SK-N-SH treated with all-trans-retinoic acid at 6 μM for 48 hours (cell line): ENCODE data around the gene TMUB1.

ENCODE experiments used
- ARNTL ChIP-seq: fragments of 450-650 bp; formaldehyde crosslinking; IDR thresholded peaks from 2 replicates; pipeline ENCODE4 v1.5.0; 2020; ENCODE audit warnings: low read depth, mild to moderate bottlenecking, moderate library complexity, borderline replicate concordance
- ESRRG ChIP-seq: fragments of 250-450 bp; sonication (Bioruptor Pico); IDR thresholded peaks from 2 replicates; pipeline ENCODE4 v1.6.1; 2021; ENCODE audit warnings: mild to moderate bottlenecking
- ISL1 ChIP-seq: fragments of 250-450 bp; sonication (Bioruptor Pico); IDR thresholded peaks from 2 replicates; pipeline ENCODE4 v2.1.2; 2022; ENCODE audit warnings: mild to moderate bottlenecking, moderate library complexity
- PATZ1 ChIP-seq: fragments of 250-450 bp; sonication (Bioruptor Pico); IDR thresholded peaks from 2 replicates; pipeline ENCODE4 v1.8.0; 2020; ENCODE audit warnings: mild to moderate bottlenecking, moderate library complexity, borderline replicate concordance
- PPARA ChIP-seq: fragments of 250-450 bp; sonication (Bioruptor Pico); IDR thresholded peaks from 2 replicates; pipeline ENCODE4 v1.5.0; 2020; ENCODE audit warnings: mild to moderate bottlenecking, borderline replicate concordance
- RARB ChIP-seq: fragments of 250-450 bp; sonication (Bioruptor Pico); IDR thresholded peaks from 2 replicates; pipeline ENCODE4 v1.8.0; 2021; ENCODE audit warnings: mild to moderate bottlenecking, moderate library complexity
- ZFP3 ChIP-seq: fragments of 250-450 bp; sonication (Bioruptor Pico); IDR thresholded peaks from 2 replicates; pipeline ENCODE4 v1.5.0; 2020; ENCODE audit warnings: mild to moderate bottlenecking, moderate library complexity
- ZNF70 ChIP-seq: fragments of 450-650 bp; formaldehyde crosslinking; IDR thresholded peaks from 2 replicates; pipeline ENCODE4 v1.5.0; 2020; ENCODE audit warnings: mild to moderate bottlenecking, moderate library complexity

- no peak for TF ChIP-seq ZNF70 (CRISPR knock-in tag)
- TF ChIP-seq PATZ1 = no peak
- TF ChIP-seq RARB (CRISPR knock-in tag) = no peak
- TF ChIP-seq ISL1 (CRISPR knock-in tag) = no peak
- TF ChIP-seq ESRRG (CRISPR knock-in tag) = no peak
- TF ChIP-seq ZFP3 (CRISPR knock-in tag) = no peak
- TF ChIP-seq PPARA = no peak
- TF ChIP-seq ARNTL (CRISPR knock-in tag) = no peak
These were observed 11.4 kb upstream of the TMUB1 start for GRCh38 chr7:151094675-151095074.
